H1 (cell line): ENCODE data around the gene TAF15. TPM values are rescaled to one million over a fixed set of nuclear protein-coding genes. Genes with fewer than 3 reads are reported as not detected.

Experiments
- CTCF ChIA-PET: fragments of 300-600 bp; sonication (Branson Sonifier 250); formaldehyde crosslinking; loops from one replicate; lab custom pipeline; 2021; ENCODE audit not compliant: partially characterized antibody; lab: Charles Lee
- POLR2A ChIA-PET: fragments of 300-600 bp; sonication (Branson Sonifier 250); formaldehyde crosslinking; loops from one replicate; lab custom pipeline; 2021; ENCODE audit warnings: inconsistent platforms; ENCODE audit not compliant: partially characterized antibody; lab: Charles Lee
- DNase-seq, 2 experiments: peaks; one replicate each; pipeline versions ENCODE4 v3.0.0 to v3.0.0-alpha.2; 2010 to 2022; ENCODE audit warnings: low spot score in 2 of 2, low read depth in 1 of 2, mixed read lengths in 1 of 2
- FAIRE-seq: peaks from 2 replicates; lab custom pipeline; 2011; peaks lifted over from hg19 to GRCh38; lab: Jason Lieb, UNC
- H2AFZ ChIP-seq: 2 replicates; pipeline ENCODE4 v1.8.1; 2012; ENCODE audit warnings: low read length, inconsistent platforms
- H2AK5ac ChIP-seq: 2 replicates; pipeline ENCODE4 v1.6.1; 2013; ENCODE audit warnings: low read depth, low read length
- H2BK120ac ChIP-seq: replicated peaks from 2 replicates; pipeline ENCODE3; 2013; ENCODE audit warnings: low read depth, low read length, inconsistent platforms
- H2BK12ac ChIP-seq: 2 replicates; pipeline ENCODE4 v1.6.1; 2013; ENCODE audit warnings: low read depth, low read length
- H2BK15ac ChIP-seq: 2 replicates; pipeline ENCODE4 v1.6.1; 2013; ENCODE audit warnings: low read length
- H2BK20ac ChIP-seq: 2 replicates; pipeline ENCODE4 v1.6.1; 2013; ENCODE audit warnings: low read length
- H2BK5ac ChIP-seq: 2 replicates; pipeline ENCODE4 v1.6.1; 2013; ENCODE audit warnings: low read depth, low read length
- H3K14ac ChIP-seq: 2 replicates; pipeline ENCODE4 v1.6.1; 2013; ENCODE audit warnings: inconsistent platforms; ENCODE audit not compliant: insufficient read length
- H3K18ac ChIP-seq: 2 replicates; pipeline ENCODE4 v1.6.1; 2013; ENCODE audit warnings: low read length; ENCODE audit errors: extremely low read depth
- H3K23ac ChIP-seq: 2 replicates; pipeline ENCODE4 v1.6.1; 2013; ENCODE audit warnings: inconsistent platforms; ENCODE audit not compliant: insufficient read length
- H3K23me2 ChIP-seq: 2 replicates; pipeline ENCODE4 v1.6.1; 2013; ENCODE audit warnings: low read depth, low read length
- H3K27ac ChIP-seq: 2 replicates; pipeline ENCODE4 v1.6.1; 2011; ENCODE audit warnings: low read depth, low read length, inconsistent platforms
- H3K27me3 ChIP-seq, 4 experiments: replicated peaks in 1 of 4; 1 replicate in 1 of 4; 2 replicates in 3 of 4; pipeline versions ENCODE4 v1.6.1 to v1.8.1; 2011 to 2013; ENCODE audit warnings: low read length in 3 of 4, mild to moderate bottlenecking in 3 of 4, inconsistent platforms in 2 of 4, mixed read lengths in 2 of 4, moderate library complexity in 1 of 4; ENCODE audit not compliant: control insufficient read depth in 3 of 4, insufficient read depth in 3 of 4; ENCODE audit errors: extremely low read depth in 1 of 4
- H3K36me3 ChIP-seq, 4 experiments: 2 replicates each; pipeline versions ENCODE4 v1.6.1 to v1.8.1; 2011 to 2013; ENCODE audit warnings: mild to moderate bottlenecking in 4 of 4, low read length in 3 of 4, moderate library complexity in 2 of 4, control low read depth in 1 of 4, inconsistent platforms in 1 of 4; ENCODE audit not compliant: insufficient read depth in 4 of 4, control insufficient read depth in 2 of 4
- H3K4ac ChIP-seq: replicated peaks from 2 replicates; pipeline ENCODE3; 2013; ENCODE audit warnings: low read length, low read depth, mixed read lengths, inconsistent platforms; ENCODE audit not compliant: insufficient read length
- H3K4me1 ChIP-seq, 4 experiments: replicated peaks in 1 of 4; 1 replicate in 1 of 4; 2 replicates in 3 of 4; pipeline versions ENCODE4 v1.6.1 to v1.8.1; 2011 to 2013; ENCODE audit warnings: low read length in 3 of 4, inconsistent platforms in 2 of 4, mixed read lengths in 1 of 4; ENCODE audit not compliant: insufficient read depth in 4 of 4, control insufficient read depth in 3 of 4
- H3K4me2 ChIP-seq, 2 experiments: 2 replicates each; pipeline versions ENCODE4 v1.6.1 to v1.8.1; 2011 to 2013; ENCODE audit warnings: low read depth in 2 of 2, low read length in 2 of 2, control low read depth in 1 of 2, inconsistent platforms in 1 of 2, mild to moderate bottlenecking in 1 of 2; ENCODE audit not compliant: insufficient read depth in 1 of 2
- H3K4me3 ChIP-seq, 4 experiments: fragments of 200-600, 300-600 bp in 1 of 4; sonication (generic), shearing (Covaris generic), sonication (Bioruptor Twin) in 1 of 4; 2 replicates each; pipeline versions ENCODE4 v1.5.1 to v1.8.1; 2011 to 2016; ENCODE audit warnings: low read length in 4 of 4, low read depth in 3 of 4, control low read depth in 2 of 4, inconsistent platforms in 2 of 4, mild to moderate bottlenecking in 2 of 4, mixed read lengths in 1 of 4, moderate library complexity in 1 of 4; ENCODE audit not compliant: insufficient read depth in 2 of 4; ENCODE audit errors: extremely low read depth in 1 of 4
- H3K56ac ChIP-seq: replicated peaks from 2 replicates; pipeline ENCODE3; 2013; ENCODE audit warnings: low read depth, mild to moderate bottlenecking, mixed read lengths, low read length, inconsistent platforms; ENCODE audit not compliant: insufficient read length
- H3K79me1 ChIP-seq: 2 replicates; pipeline ENCODE4 v1.6.1; 2013; ENCODE audit warnings: low read depth, low read length, control low read depth
- H3K79me2 ChIP-seq, 2 experiments: 2 replicates each; pipeline versions ENCODE4 v1.6.1 to v1.8.1; 2012 to 2013; ENCODE audit warnings: low read length in 2 of 2, mild to moderate bottlenecking in 2 of 2, inconsistent platforms in 1 of 2; ENCODE audit not compliant: insufficient read depth in 2 of 2, control insufficient read depth in 1 of 2
- H3K9ac ChIP-seq, 4 experiments: replicated peaks in 1 of 4; 1 replicate in 1 of 4; 2 replicates in 3 of 4; pipeline versions ENCODE4 v1.6.1 to v1.8.1; 2011 to 2013; ENCODE audit warnings: low read depth in 3 of 4, low read length in 3 of 4, control low read depth in 2 of 4, mild to moderate bottlenecking in 2 of 4, moderate library complexity in 2 of 4, inconsistent platforms in 1 of 4; ENCODE audit errors: extremely low read depth in 1 of 4
- H3K9me3 ChIP-seq, 2 experiments: 2 replicates each; pipeline versions ENCODE4 v1.6.1 to v1.8.1; 2012 to 2013; ENCODE audit warnings: mild to moderate bottlenecking in 2 of 2, moderate library complexity in 2 of 2, control low read depth in 1 of 2, inconsistent platforms in 1 of 2, low read depth in 1 of 2, low read length in 1 of 2, mixed read lengths in 1 of 2; ENCODE audit not compliant: insufficient read depth in 2 of 2
- H4K20me1 ChIP-seq, 2 experiments: replicated peaks in 1 of 2; 2 replicates each; pipeline versions ENCODE3 to v1.8.1; 2011 to 2013; ENCODE audit warnings: inconsistent platforms in 2 of 2, low read length in 2 of 2, mild to moderate bottlenecking in 1 of 2; ENCODE audit not compliant: insufficient read depth in 2 of 2, control insufficient read depth in 1 of 2
- H4K5ac ChIP-seq: 2 replicates; pipeline ENCODE4 v1.6.1; 2013; ENCODE audit warnings: low read length, low read depth, mixed read lengths, inconsistent platforms; ENCODE audit not compliant: insufficient read length
- H4K8ac ChIP-seq: 2 replicates; pipeline ENCODE4 v1.8.0; 2013; ENCODE audit warnings: mild to moderate bottlenecking, moderate library complexity, low read length, inconsistent platforms; ENCODE audit not compliant: insufficient read depth; ENCODE audit errors: extremely low read depth
- H4K91ac ChIP-seq: replicated peaks from 2 replicates; pipeline ENCODE3; 2013; ENCODE audit warnings: low read length, mixed read lengths, inconsistent platforms; ENCODE audit not compliant: insufficient read length
- CHD2 ChIP-seq: IDR thresholded peaks from 2 replicates; pipeline ENCODE4 v1.6.1; 2012; ENCODE audit warnings: low read length, improper control_type of control experiment
- CTBP2 ChIP-seq: IDR thresholded peaks from 2 replicates; pipeline ENCODE4 v1.7.0; 2011; ENCODE audit warnings: borderline replicate concordance, mild to moderate bottlenecking, moderate library complexity, mixed read lengths, low read length; ENCODE audit not compliant: insufficient read depth, insufficient read length
- HDAC6 ChIP-seq: IDR thresholded peaks from one replicate; pipeline ENCODE4 v1.7.1; 2012; ENCODE audit warnings: low read depth, mild to moderate bottlenecking, inconsistent platforms, low read length, moderate library complexity
- NANOG ChIP-seq: IDR thresholded peaks from 2 replicates; pipeline ENCODE4 v1.6.1; 2011; ENCODE audit warnings: low read length, low read depth, mild to moderate bottlenecking, inconsistent platforms; ENCODE audit not compliant: insufficient read depth, poor library complexity, severe bottlenecking
- POLR2A ChIP-seq, 2 experiments: IDR thresholded peaks; 1 replicate in 1 of 2; 2 replicates in 1 of 2; pipeline ENCODE4 v1.6.1; 2011; ENCODE audit warnings: low read depth in 2 of 2, low read length in 2 of 2, mild to moderate bottlenecking in 2 of 2; ENCODE audit errors: control extremely low read depth in 1 of 2
- POLR2AphosphoS5 ChIP-seq: IDR thresholded peaks from 2 replicates; pipeline ENCODE4 v1.6.1; 2011; ENCODE audit warnings: low read depth, low read length
- RAD21 ChIP-seq, 2 experiments: IDR thresholded peaks in 1 of 2; conservative IDR thresholded peaks in 1 of 2; 2 replicates each; pipeline ENCODE4 v1.6.1; 2011; ENCODE audit warnings: low read depth in 2 of 2, low read length in 2 of 2, improper control_type of control experiment in 1 of 2, inconsistent platforms in 1 of 2, mild to moderate bottlenecking in 1 of 2, moderate library complexity in 1 of 2
- RBBP5 ChIP-seq: IDR thresholded peaks from 2 replicates; pipeline ENCODE4 v1.7.1; 2012; ENCODE audit warnings: low read depth, mild to moderate bottlenecking, inconsistent platforms, low read length, moderate library complexity, borderline replicate concordance
- SIX5 ChIP-seq: IDR thresholded peaks from 2 replicates; pipeline ENCODE4 v1.6.1; 2011; ENCODE audit warnings: mild to moderate bottlenecking, low read depth, low read length
- SP1 ChIP-seq: IDR thresholded peaks from 2 replicates; pipeline ENCODE4 v1.6.1; 2011; ENCODE audit warnings: low read depth, low read length
- TAF1 ChIP-seq: IDR thresholded peaks from 2 replicates; pipeline ENCODE4 v1.6.1; 2011; ENCODE audit warnings: mild to moderate bottlenecking, low read depth, low read length
- TAF7 ChIP-seq: optimal IDR thresholded peaks from 2 replicates; pipeline ENCODE3; 2011; ENCODE audit warnings: low read depth, mild to moderate bottlenecking, inconsistent platforms, low read length, moderate library complexity, borderline replicate concordance
- YY1 ChIP-seq: IDR thresholded peaks from 2 replicates; pipeline ENCODE4 v1.6.1; 2011; ENCODE audit warnings: low read depth, mild to moderate bottlenecking, low read length
- WGBS, 2 experiments: shearing (Covaris generic) in 1 of 2; methylation state at CpG; one replicate each; pipeline versions ENCODE4 v1.1.6 to v1.1.7; 2013 to 2015; ENCODE audit warnings: low lambda C conversion rate in 2 of 2, mixed read lengths in 2 of 2, inconsistent platforms in 1 of 2, low coverage in 1 of 2, missing lambda C conversion rate in 1 of 2; ENCODE audit not compliant: insufficient replicate concordance in 2 of 2, insufficient coverage in 1 of 2, insufficient read length in 1 of 2; ENCODE audit errors: extremely low coverage in 1 of 2, missing lambda C conversion rate in 1 of 2; 5-methylcytosine and 5-hydroxymethylcytosine counted together
- polyA plus RNA-seq, 7 experiments: library from polyadenylated mRNA; depleted of rRNA in 3 of 7; stranded (reverse) in 5 of 7; unstranded in 2 of 7; fragments of >200 nt in 5 of 7; fragments of 200-250 nt in 2 of 7; gene quantifications; 1 replicate in 5 of 7; 2 replicates in 1 of 7; 4 replicates in 1 of 7; pipeline versions ENCODE4 v1.2.1 to v1.2.3, GENCODE V29; 2011 to 2013; ENCODE audit warnings: missing spikeins in 2 of 7, mixed read lengths in 2 of 7
- total RNA-seq: library from RNA; stranded (reverse); fragmentation: NEBNext Ultra II Directional; extraction: Animal tissue kit (Norgen Biotek cat#: 25700); gene quantifications from 2 replicates; pipeline ENCODE4 v1.2.1, GENCODE V29; 2021

TAF15 gene
- total and polyA plus RNA-seq, 2 of the 8 experiments (the other 6 are each of a cell fraction or from before 2014, with no cell fraction given), result 80.1 to 338 TPM

- H4K20me1 ChIP-seq, result peaks cover 2 to 6% of the 10 kb centered on the region in 2 experiments
- ChIA-PET CTCF (interaction anchor here (0.5 to 0.6 kb wide), 2 partner anchors 148 to 228 kb away, joined by 3 read pairs; no protein-coding TSS in a partner anchor), POLR2A (interaction anchor here (1.7 kb wide), 1 partner anchor 17 kb away, joined by 5 read pairs; no protein-coding TSS in a partner anchor)
- H2BK5ac ChIP-seq, result no peak overlapping the region
- no peak overlapping the region for H2AFZ ChIP-seq
- no peak overlapping the region for H2BK20ac ChIP-seq
- H3K4me3 ChIP-seq, result no peak overlapping the region
- peaks cover 23 to 92% (median 68%) of the 10 kb centered on the region in 4 experiments for H3K36me3 ChIP-seq
- H2BK120ac ChIP-seq, result no peak overlapping the region
- 93% methylated on average over 1 of the region's 1 CpG; no CpG with 5 or more reads in 1 of the 2 experiments for WGBS, 2 experiments
- H3K9ac ChIP-seq, result no peak overlapping the region
- no peak overlapping the region for H2BK12ac ChIP-seq
- H3K4me2 ChIP-seq, result no peak overlapping the region
- no peaks in the 10 kb centered on the region for H3K27me3 ChIP-seq
- H3K4ac ChIP-seq, result no peak overlapping the region
- no peak for TF ChIP-seq POLR2AphosphoS5
- no peak for TF ChIP-seq TAF1
- no peak for TF ChIP-seq CTBP2
- TF ChIP-seq RAD21 (IDR thresholded peaks at IDR 0.05 in 1 of 2, conservative IDR thresholded peaks at IDR 0.05 in 1 of 2; ENCODE audit: low read depth in 2 of 2, low read length in 2 of 2), result no peak
- no peak for TF ChIP-seq NANOG
- no peak for TF ChIP-seq HDAC6
- no peak for TF ChIP-seq RBBP5
- TF ChIP-seq SP1, result no peak
- TF ChIP-seq YY1, result no peak
- TF ChIP-seq POLR2A (IDR thresholded peaks at IDR 0.05; ENCODE audit: control extremely low read depth in 1 of 2, low read depth in 2 of 2, low read length in 2 of 2), result no peak
- no peak for TF ChIP-seq SIX5
- no peak for TF ChIP-seq CHD2
- TF ChIP-seq TAF7, result no peak
- H2AK5ac ChIP-seq, result no peak overlapping the region
- H3K18ac ChIP-seq, result no peak overlapping the region
- H3K14ac ChIP-seq, result no peak overlapping the region
- no peaks in the 10 kb centered on the region for H3K79me1 ChIP-seq
- H3K4me1 ChIP-seq, result no peaks in the 10 kb centered on the region
- no peak overlapping the region for H4K8ac ChIP-seq
- H3K23ac ChIP-seq, result no peak overlapping the region
- no peak overlapping the region for H4K91ac ChIP-seq
- H3K9me3 ChIP-seq, result no peaks in the 10 kb centered on the region
- FAIRE-seq, result no peak
- H2BK15ac ChIP-seq, result no peak overlapping the region
- no peak overlapping the region for H3K56ac ChIP-seq
- no peaks in the 10 kb centered on the region; the same call in 1 of the 2 replicates for H3K23me2 ChIP-seq
- peaks cover 0 to 33% of the 10 kb centered on the region in 2 experiments; a peak in 2 of 4 replicates for H3K79me2 ChIP-seq
- no peak for DNase-seq
- no peak overlapping the region for H3K27ac ChIP-seq
- H4K5ac ChIP-seq, result no peak overlapping the region
These were observed 15.9 kb downstream of the TAF15 start for GRCh38 chr17:35825206-35825605.
